Measurements from ENCODE around the gene CRACDL.

Gene CRACDL, protein sequence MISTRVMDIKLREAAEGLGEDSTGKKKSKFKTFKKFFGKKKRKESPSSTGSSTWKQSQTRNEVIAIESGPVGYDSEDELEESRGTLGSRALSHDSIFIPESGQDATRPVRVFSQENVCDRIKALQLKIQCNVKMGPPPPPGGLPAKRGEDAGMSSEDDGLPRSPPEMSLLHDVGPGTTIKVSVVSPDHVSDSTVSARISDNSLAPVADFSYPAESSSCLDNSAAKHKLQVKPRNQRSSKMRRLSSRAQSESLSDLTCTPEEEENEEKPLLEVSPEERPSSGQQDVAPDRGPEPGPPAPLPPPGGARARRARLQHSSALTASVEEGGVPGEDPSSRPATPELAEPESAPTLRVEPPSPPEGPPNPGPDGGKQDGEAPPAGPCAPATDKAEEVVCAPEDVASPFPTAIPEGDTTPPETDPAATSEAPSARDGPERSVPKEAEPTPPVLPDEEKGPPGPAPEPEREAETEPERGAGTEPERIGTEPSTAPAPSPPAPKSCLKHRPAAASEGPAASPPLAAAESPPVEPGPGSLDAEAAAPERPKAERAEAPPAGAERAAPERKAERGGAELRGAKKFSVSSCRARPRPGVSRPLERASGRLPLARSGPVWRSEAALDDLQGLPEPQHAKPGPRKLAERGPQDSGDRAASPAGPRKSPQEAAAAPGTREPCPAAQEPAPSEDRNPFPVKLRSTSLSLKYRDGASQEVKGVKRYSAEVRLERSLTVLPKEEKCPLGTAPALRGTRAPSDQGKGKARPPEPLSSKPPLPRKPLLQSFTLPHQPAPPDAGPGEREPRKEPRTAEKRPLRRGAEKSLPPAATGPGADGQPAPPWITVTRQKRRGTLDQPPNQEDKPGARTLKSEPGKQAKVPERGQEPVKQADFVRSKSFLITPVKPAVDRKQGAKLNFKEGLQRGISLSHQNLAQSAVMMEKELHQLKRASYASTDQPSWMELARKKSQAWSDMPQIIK

DNA sequence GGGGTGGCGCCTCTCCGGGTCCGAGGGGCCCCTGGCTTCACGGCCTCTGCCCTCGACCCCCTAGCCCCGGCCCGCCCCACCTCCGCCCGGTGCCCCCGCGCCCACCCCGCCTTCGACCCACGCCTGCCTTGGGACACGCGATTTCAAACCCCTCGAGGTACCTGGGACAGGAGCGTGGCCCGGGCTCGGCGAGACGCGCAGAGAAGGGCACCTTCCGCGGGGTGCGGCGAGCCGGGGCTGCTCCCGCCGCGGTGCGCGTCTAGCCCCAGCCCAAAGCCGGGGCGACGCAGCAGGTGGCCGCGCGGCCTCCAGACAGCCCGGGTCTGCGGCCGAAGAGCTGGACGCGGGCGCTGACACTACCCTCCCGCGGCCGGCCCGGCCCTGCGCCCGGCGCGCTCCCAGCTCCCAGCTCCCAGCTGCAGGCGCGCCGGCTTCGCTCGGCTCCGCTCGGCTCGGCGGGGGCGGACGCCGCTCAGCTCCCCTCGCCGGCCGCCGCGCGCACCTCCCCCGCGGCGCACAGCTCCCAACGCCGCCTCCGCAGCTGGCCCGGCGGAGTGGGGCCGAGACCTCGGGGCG lies at the start of gene CRACDL:
TSS of gene CRACDL (minus strand) at position 449 of the 576 bp plus-strand sequence. CDS start 89,425 bp downstream, outside the sequence.
- DNase-seq (ENCODE audit: low spot score) = no peak

DNA sequence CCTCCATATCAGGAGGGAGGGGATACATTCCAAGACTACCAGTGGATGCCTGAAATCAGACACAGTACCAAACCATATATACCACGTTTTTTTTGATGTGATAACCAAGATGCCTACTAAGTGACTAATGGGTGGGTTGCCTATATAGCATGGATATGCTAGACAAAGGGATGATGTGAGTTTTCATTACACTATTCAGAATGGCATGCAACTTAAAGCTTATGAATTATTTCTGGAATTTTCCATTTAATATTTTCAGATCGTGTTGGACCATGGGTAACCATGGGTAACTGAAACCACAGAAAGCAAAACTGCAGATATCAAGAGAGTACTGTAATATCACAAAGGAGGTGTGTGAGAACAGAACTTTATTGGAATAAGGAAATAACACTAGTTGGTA lies 39.6 kb upstream of the CRACDL start:
- DNase-seq (ENCODE audit: low spot score) = no peak

DNA sequence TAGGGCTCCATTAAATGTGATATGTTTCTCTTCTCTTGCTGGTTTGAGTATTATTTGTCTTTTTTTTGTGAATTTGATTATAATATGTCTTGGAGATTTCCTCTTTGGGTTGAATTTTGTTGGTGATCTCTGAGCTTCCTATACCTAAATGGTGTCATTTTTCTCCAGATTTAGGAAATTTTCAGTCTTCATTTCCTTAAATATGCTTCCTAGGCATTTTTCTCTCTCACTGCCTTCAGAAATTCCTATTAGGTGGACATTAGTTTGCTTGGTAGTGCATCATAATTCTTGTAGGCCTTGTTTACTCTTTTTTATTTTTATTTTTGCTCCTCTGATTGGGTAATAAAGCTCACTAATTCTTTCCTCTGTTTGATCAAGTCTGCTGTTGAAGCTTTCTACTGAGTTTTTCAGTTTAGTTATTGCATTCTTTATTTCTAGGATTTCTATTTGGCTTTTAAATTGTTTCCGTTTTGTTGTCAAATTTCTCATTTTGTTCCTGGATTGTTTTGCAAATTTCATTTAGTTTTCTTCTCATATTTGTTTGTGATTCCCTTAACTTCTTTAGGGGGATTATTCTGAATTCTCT lies 36.6 kb upstream of the CRACDL start:
- DNase-seq (ENCODE audit: low spot score) = no peak

DNA sequence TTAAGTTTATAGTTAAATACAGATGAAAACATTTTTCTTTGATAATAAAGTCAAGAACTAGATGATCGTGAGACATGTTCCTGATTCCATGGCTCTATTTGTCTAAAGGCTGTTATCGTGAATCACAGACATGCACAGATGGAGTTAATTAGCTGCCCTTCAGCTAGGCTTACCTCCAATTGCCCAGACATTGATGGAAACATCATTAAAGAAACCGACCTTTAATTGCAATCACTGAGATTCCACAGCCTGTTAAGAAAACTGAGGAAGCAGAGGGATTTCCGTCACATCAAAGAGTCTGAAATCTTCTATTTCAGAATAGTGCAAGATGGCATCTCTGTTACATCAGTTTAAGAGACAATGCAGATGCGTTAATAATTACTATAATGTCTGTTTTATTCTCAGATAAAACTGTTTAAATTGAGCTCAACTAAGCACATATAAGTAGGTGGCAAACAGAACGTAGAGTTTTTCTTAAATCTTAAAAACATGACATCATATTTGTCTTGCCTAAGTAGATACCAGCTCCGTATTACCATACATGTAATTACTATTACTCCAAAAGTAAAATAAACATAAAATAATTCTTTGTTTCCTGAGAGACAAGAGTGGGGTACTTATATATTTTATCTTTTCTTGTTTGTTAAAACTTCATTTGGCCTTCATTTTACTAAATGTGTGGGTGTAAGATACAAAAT lies 23.9 kb upstream of the CRACDL start:
- no peak for DNase-seq (ENCODE audit: low spot score)

DNA sequence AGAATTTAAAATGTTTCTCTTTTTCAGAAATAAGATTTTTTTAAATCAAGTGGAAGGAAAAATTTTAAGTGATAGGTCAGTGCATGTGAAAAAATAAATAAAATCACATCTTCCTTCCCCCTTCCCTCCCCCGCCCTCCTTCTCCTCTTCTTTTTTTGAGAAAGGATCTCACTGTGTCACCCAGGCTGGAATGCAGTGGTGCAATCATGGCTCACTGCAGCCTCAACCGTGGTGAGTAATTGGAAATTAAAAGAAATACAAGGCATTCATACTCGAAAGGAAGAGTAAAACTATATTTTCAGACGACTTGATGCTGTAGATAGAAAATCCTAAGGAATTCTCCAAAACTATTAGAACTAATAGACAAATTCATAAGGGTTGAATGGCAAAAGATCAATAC lies 16.9 kb upstream of the CRACDL start:
- no peak for DNase-seq (ENCODE audit: low spot score)

DNA sequence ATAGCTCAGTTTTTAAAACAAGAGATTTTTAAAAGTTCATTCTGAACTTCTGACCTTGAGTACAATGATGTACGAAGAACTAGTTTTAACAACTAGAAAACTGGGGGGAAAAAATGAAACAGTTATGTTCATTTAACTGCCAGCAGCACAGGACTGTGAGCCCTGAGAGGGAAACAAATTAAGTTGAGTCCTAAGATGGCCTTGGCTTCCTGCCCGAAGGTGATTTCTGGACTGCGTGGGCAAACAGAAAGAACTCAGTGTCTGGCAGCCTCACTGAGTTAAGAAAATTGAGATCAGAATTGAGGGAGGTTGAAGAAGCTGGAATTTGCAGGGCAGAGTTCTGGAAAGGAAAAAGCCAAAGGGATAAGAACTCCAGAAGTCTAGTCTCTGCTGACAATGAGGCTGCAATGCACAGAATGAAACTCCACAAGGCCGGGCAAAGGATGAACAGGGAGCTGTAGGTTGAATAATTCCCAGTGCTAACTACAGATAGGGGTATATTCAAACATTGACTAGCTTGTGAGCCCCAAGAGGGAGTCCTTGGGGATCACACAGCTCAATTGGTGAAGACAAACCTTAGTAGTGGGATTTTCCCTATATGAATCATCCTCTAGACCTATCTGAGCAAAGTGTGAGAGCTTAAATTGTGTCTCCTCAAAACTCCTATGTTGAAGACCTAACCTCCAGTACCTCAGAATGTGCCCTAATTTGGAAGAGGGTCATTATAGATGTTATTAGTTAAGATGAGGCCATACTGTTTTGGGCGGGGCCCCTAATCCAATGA lies 13.1 kb upstream of the CRACDL start:
- DNase-seq (ENCODE audit: low spot score) = no peak

DNA sequence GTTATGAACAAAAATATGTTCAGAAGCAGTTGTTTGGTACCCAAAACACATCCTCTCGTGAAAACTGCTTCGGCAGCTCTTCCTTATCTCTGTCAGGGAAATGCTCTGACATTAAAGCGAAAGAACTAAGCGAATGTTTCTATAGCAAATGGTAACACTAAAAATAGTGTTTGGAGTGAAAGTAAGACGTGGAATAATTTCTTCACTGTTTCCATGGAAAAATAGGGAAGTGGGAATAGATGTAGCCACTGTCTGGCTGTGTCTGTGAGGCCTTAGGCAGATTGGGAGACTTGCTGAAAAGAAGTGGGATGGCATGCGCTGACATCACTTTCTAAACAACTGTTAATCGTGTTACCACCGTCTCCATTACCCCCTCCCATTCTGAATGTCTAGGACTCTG lies 11.5 kb upstream of the CRACDL start:
- no peak for DNase-seq (ENCODE audit: low spot score)

DNA sequence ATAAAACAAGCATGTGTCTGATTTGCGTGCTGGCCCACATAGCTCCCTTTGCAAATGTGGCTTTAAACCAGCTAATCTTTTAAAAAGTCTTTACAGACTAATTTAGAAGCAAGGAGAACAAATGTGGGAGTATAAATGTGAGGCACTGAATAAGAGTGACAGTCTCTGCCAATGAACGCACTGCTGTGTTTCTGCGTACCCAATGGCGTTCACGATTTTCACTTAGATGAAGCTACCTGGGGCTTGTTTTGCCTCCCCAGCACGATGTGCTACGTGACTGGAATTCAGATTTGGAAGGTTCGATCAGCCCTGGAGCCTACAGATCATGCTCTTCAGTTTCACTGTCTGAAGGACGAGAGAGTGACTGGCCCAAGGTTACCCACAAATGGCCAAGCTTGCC lies 10.8 kb upstream of the CRACDL start:
- DNase-seq (ENCODE audit: low spot score) = no peak

DNA sequence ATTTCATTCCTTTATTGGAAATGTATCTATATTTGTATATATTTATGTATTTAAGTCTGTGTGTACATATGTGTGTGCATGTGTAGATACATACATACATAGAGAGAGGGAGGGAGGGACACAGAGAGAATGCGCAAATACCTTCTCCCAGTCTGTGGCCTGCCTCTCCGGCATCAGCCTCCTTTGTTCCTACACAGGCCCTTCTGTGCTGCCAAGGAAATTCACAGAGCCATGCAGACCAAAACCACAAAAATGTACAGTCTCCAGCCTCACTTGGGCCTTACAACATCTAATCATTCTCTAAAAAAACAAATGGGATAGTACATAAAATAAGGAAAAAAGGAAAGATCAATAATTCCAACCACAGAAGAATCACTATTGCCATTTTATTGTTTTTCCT lies 8.8 kb upstream of the CRACDL start:
- DNase-seq (ENCODE audit: low spot score) = no peak

DNA sequence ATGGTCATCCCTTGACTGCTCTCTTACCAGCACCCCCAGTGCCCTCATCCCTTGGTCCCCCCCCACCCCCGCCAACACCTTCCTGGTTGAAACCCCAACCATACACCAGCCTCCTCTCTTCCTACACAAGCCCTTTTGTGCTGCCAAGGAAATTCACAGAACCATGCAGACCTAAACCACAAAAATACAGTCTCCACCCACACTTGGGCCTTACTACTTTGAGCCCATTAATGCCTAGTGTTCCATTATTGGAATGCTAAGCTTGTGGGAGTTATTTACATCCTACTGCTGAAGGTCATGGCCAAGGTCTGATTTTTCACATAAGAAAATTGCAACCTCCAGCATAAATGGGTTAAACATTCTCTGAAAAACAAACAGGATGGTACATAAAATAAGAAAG lies 4.1 kb upstream of the CRACDL start:
- no peak for DNase-seq (ENCODE audit: low spot score)

DNA sequence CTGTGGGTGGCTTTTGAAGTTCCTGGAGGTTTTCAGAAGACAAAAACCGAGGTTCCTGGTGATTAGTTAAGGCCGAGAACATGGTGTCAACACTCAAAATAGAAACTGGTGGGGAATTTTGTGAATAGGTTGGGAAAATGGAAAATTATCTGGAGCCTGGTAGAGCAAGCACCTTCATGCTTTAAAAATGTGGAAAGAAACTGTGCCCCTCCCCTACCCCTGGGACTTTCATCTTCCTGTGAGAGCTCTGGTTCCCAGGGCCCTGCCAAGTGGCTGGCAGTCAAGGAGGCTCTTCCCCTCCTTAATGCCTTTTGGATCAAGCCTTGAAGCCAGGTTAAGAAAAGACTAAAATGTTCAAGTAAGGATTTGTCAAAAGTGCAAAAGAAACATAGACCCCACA lies 1.9 kb upstream of the CRACDL start:
- no peak for DNase-seq (ENCODE audit: low spot score)

DNA sequence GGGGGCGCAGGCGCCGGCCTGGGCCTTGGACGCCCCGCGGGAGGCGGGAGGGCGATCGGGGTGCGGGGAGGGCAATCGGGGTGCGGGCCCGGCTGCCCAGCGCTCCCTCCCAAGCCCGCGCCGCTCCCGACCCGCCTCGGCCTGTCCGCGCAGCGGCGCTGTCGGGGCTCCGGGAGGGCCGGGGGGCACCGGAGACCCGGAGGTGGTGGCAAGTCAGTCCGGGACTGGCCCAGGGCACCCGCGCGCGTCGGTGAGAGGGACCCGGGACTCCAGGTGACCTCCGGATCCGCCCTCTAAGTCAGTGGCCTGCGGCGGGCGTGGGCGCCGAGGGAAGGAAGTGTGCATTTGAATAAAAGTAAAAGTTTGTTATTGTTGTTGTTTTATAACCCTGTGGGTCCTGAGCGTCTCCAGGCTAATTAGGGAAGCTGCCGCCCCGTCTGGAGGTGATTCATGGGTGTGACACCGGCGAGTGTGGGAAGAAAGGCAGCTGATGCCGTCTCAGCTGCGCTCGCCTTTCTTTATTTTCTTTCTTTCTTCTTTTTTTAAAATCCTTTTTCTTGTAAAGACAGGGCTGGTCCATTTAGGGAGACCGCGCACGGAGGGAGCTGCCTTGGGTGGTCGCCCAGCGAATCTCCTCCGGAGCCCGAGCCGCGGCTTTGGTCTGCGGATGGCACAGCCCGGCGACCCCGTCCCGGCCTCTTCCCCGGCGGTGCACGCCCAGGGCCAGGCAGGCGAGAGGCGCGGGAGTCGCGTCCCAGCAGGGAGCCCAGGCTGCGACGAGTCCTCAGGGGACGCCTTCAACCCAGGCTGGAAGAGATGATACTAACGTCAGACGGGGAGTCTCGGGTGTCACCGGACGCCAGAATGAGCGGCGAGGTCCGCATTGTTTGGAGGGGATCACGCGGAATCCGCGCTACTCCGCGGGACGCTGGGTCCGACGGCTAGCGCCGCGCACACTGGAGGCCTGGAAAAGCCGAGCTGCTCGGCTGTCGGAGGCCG lies 627 bp upstream of the CRACDL start:
- no peak for DNase-seq (ENCODE audit: low spot score)

DNA sequence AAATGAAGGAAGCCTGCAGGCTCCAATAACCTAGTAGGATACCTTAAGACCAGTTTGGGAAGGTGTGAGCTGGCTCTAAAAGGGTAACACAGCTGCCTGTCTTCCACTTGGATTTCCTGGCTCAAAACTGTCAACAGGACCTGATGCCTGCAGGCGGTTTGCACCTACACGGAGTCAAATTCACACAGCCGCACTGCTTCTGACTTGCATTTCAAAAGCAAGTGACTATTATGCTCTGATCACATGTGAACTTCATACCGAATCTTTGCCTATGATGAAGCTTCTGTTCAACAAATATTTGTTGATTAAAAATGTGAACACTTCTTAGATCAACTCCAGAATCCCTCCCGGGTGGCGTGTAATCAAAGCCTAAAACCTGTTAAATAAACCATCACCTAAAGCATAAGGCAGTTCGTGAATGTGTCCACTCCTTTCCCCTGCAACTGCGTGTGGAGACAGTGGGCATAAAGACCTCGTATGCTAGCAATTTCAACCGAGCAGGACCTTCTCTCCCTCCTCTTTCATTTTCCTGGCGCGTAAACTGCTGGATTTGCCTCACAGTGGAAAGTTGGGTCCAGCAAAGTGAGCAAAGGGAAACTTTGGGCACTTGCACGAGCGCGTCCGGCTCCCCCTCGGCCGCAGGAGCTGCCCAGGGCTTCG lies 784 bp downstream of the CRACDL start:
- DNase-seq (ENCODE audit: low spot score) = no peak

DNA sequence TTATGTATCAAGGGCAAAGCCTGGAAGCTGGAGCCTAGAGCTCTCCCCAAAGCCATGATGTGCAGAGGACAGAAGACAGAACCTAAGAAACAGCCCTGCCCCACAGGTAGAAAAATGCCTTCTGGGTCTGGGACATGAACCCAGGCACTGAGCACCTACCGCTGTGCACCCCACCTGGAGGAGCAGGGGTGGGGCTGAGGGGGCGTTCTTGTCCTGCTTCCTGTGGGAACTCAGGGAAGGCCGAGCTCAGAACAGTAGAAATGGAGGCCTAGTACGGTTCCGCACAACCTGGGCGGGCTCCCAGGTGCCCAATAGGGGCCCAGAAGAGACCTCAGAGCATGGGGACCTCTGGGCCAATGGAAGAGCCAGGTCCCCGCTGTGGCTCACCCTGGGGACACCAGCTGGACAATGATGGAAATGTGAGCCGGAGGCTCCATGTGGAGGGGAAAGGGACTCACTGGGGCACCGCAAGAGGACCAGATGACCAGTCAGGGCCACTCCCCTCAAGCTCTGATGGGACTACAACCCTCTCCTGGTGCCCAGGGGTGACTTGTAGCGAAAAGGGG lies 3.2 kb downstream of the CRACDL start:
- no peak for DNase-seq (ENCODE audit: low spot score)

DNA sequence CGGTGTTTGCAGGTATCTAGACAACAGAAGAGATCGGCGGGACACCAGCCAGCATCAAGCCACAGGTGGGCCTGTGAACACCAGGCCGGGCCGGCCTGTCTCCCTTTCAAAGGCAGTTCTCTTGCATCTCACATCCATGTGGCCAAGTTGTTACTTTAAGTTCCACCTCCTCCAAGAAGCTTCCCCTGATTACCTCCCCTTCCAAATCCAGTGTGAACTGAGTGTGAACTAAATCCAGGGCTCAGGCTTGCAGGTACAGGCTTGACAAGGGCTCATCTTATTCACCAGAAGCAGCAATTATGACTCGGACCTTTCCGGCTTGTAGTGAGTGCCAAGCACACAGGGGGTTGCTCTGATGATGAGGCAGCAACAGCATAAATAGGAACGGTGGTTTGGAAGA lies 3.9 kb downstream of the CRACDL start:
- DNase-seq (ENCODE audit: low spot score) = no peak

DNA sequence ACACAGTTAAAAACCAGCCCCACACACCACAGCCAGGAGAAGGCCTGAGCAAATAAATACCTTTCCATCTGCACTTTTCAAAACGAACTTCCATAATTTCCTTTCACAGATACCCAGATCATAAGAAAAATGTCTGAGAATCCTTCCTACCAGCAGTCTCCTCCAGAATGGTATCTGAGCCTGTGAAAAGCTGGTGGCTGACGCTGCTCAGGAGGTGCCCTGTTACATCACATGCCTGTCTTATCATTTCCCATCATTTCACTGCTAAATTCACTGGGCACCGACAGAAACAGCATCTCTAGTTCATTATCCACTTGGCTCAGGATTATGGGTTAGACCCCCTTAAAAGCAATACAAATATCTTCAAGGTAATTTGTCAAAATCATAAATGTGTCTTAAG lies 4.4 kb downstream of the CRACDL start:
- DNase-seq (ENCODE audit: low spot score) = no peak

DNA sequence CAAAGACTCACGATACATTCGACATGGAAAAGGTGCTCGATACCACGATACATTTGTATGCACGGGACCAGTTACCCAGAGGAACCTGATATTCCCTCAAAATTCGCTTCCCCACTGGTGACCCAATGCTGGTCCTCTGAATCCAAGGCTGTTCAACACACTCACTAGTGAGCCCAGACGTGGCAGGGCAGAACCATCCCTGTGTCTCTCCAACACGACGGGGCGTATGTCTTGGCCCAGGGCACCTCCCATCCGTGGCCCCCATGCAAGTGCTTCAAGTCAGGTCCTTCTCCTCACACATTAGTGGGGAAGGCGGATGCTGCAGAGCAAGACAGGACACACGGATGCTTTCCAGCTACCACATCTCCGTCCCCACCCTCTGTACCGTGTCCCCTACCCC lies 6.1 kb downstream of the CRACDL start:
- DNase-seq (ENCODE audit: low spot score) = no peak

DNA sequence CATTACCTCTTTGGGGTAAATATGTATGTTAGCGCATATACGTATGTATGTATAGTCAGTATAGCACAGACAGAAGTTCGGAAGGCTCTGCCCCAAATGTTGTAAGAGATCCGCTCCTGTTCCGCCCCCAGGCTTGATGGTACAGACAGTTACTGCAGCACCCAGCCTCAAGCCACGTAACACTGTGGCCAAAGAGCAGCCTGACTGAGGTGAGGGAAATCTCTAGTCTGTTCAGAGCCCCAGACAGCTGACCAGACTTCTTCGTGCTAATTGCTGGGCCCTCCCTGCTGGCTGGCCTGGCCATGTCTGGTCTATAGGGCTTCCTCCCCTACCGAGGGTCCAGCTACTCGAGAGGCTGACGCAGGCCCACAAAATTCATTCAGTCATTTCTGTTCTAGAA lies 7.8 kb downstream of the CRACDL start:
- no peak for DNase-seq (ENCODE audit: low spot score)

DNA sequence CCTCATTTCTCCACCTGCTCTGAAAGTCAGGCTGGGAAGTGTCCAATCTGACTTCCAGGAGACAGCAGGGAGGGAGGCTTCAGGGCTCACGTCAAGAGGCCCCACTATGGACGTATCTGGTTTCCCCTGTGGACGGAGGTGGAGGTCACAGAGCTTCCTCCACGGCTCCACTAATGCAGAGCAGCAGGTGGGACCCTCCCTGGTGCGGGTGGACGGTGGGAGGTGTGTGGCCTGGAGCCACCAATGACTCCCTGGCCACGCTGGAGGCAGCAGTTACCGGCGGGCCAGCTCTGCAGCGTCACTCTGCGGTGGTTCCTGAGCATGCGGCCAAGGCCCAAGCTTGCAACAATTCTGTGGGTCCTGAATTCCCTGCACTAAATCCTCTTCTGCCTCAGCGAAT lies 9.0 kb downstream of the CRACDL start:
- DNase-seq (ENCODE audit: low spot score) = no peak
